HCT116 (cell line): ENCODE results near the gene MTURN. TPM values are rescaled to one million over a fixed set of nuclear protein-coding genes. Genes with fewer than 3 reads are reported as not detected.

Experiments
- ATAC-seq: fragments of 200-7000 bp; cut with Tn5 transposase; 2 replicates; pipeline ENCODE4 v1.9.1; 2020; ENCODE audit warnings: mild to moderate bottlenecking, moderate library complexity
- BruUV-seq: library from RNA; stranded (reverse); fragments of 400-500 nt; replicated peaks from 2 replicates; lab custom pipeline; 2021; lab: Mats Ljungman, UMichigan
- CTCF ChIA-PET: fragments of 300-600 bp; sonication (Branson Sonifier 250); formaldehyde crosslinking; loops from one replicate; lab custom pipeline; 2021; ENCODE audit warnings: antibody characterized with exemption; lab: Charles Lee
- POLR2A ChIA-PET: fragments of 300-600, 350-600 bp; sonication (Branson Sonifier 250); formaldehyde crosslinking; loops from one replicate; lab custom pipeline; 2021; ENCODE audit warnings: antibody characterized with exemption; lab: Charles Lee
- RAD21 ChIA-PET, 2 experiments: fragments of 300-600 bp; sonication (Branson Sonifier 250); formaldehyde crosslinking; loops; one replicate each; lab custom pipeline; 2023; ENCODE audit warnings: low total read pairs in 2 of 2; ENCODE audit not compliant: uncharacterized antibody in 2 of 2, unreplicated experiment in 2 of 2, low non-redundant PET in 1 of 2; lab: Charles Lee
- DNase-seq: peaks from one replicate; pipeline ENCODE4 v3.0.0-alpha.2; 2010; ENCODE audit warnings: low read depth, low spot score
- H2AFZ ChIP-seq: fragments of 200-600 bp; shearing (Covaris generic), sonication (generic); 2 replicates; pipeline ENCODE4 v1.6.1; 2017; ENCODE audit warnings: low read depth, mixed run types, mixed read lengths, antibody characterized with exemption, low read length; ENCODE audit not compliant: poor library complexity, severe bottlenecking
- H3K27ac ChIP-seq: 2 replicates; pipeline ENCODE4 v1.5.1; 2012; ENCODE audit warnings: low read depth, low read length
- H3K27me3 ChIP-seq: fragments of 200-600 bp; sonication (generic); 2 replicates; pipeline ENCODE4 v1.6.1; 2016; ENCODE audit warnings: mixed run types, low read length, mixed read lengths; ENCODE audit not compliant: insufficient read depth
- H3K36me3 ChIP-seq, 2 experiments: fragments of 200-500 bp in 1 of 2; fragments of 200-600 bp in 1 of 2; sonication (Bioruptor generic) in 1 of 2; sonication (generic) in 1 of 2; 2 replicates each; pipeline versions ENCODE4 v1.5.1 to v1.6.1; 2014 to 2016; ENCODE audit warnings: low read length in 2 of 2, inconsistent platforms in 1 of 2, mixed read lengths in 1 of 2, mixed run types in 1 of 2; ENCODE audit not compliant: insufficient read depth in 2 of 2, control insufficient read depth in 1 of 2
- H3K4me1 ChIP-seq, 2 experiments: fragments of 200-600 bp in 1 of 2; sonication (generic) in 1 of 2; 2 replicates each; pipeline versions ENCODE4 v1.5.1 to v1.6.1; 2012 to 2017; ENCODE audit warnings: low read length in 2 of 2, inconsistent platforms in 1 of 2, mild to moderate bottlenecking in 1 of 2, mixed read lengths in 1 of 2, mixed run types in 1 of 2, moderate library complexity in 1 of 2; ENCODE audit not compliant: insufficient read depth in 2 of 2, control insufficient read depth in 1 of 2
- H3K4me2 ChIP-seq: fragments of 200-600 bp; sonication (generic); 2 replicates; pipeline ENCODE4 v1.6.1; 2017; ENCODE audit warnings: mixed run types, low read length, mixed read lengths
- H3K4me3 ChIP-seq, 2 experiments: fragments of 200-600 bp in 1 of 2; sonication (generic) in 1 of 2; replicated peaks in 1 of 2; 2 replicates each; pipeline ENCODE4 v1.5.1; 2011 to 2016; ENCODE audit warnings: low read length in 2 of 2, control low read depth in 1 of 2, low read depth in 1 of 2, mild to moderate bottlenecking in 1 of 2, mixed read lengths in 1 of 2, mixed run types in 1 of 2
- H3K79me2 ChIP-seq: fragments of 200-600 bp; sonication (generic); 2 replicates; pipeline ENCODE4 v1.6.1; 2017; ENCODE audit warnings: mild to moderate bottlenecking, mixed run types, low read length, moderate library complexity, mixed read lengths; ENCODE audit not compliant: insufficient read depth
- H3K9ac ChIP-seq: fragments of 200-600 bp; sonication (generic); 2 replicates; pipeline ENCODE4 v1.6.1; 2016; ENCODE audit warnings: low read length, mixed read lengths
- H3K9me2 ChIP-seq: fragments of 200-600 bp; sonication (generic), shearing (Covaris generic); 2 replicates; pipeline ENCODE4 v1.6.1; 2017; ENCODE audit warnings: mixed run types, mild to moderate bottlenecking, moderate library complexity; ENCODE audit not compliant: insufficient read depth
- H3K9me3 ChIP-seq, 2 experiments: fragments of 200-500 bp in 1 of 2; fragments of 200-600 bp in 1 of 2; sonication (Bioruptor generic) in 1 of 2; sonication (generic) in 1 of 2; 2 replicates each; pipeline ENCODE4 v1.6.1; 2014 to 2017; ENCODE audit warnings: low read length in 2 of 2, mixed read lengths in 2 of 2, inconsistent platforms in 1 of 2, low read depth in 1 of 2, mild to moderate bottlenecking in 1 of 2, mixed run types in 1 of 2, moderate library complexity in 1 of 2; ENCODE audit not compliant: control insufficient read depth in 1 of 2, insufficient read depth in 1 of 2
- H4K20me1 ChIP-seq: fragments of 200-600 bp; sonication (generic), shearing (Covaris generic); 2 replicates; pipeline ENCODE4 v1.6.1; 2017; ENCODE audit warnings: mixed run types, mild to moderate bottlenecking, moderate library complexity; ENCODE audit not compliant: insufficient read depth
- EZH2 ChIP-seq: fragments of 200-600 bp; sonication (generic); IDR thresholded peaks from 2 replicates; pipeline ENCODE4 v1.6.1; 2017; ENCODE audit warnings: antibody characterized with exemption, mixed run types
- JUND ChIP-seq: IDR thresholded peaks from 2 replicates; pipeline ENCODE4 v1.6.1; 2012
- POLR2A ChIP-seq: IDR thresholded peaks from 2 replicates; pipeline ENCODE4 v1.7.0; 2011; ENCODE audit warnings: borderline replicate concordance; ENCODE audit not compliant: insufficient read depth, insufficient read length; ENCODE audit errors: extremely low read depth
- POLR2AphosphoS5 ChIP-seq: IDR thresholded peaks from 2 replicates; pipeline ENCODE4 v1.6.1; 2011; ENCODE audit warnings: mild to moderate bottlenecking, low read depth, low read length, moderate library complexity
- SP1 ChIP-seq: IDR thresholded peaks from 2 replicates; pipeline ENCODE4 v1.6.1; 2012; ENCODE audit warnings: low read depth
- SRF ChIP-seq: IDR thresholded peaks from 2 replicates; pipeline ENCODE4 v1.6.1; 2012; ENCODE audit warnings: low read depth
- TCF7L2 ChIP-seq: IDR thresholded peaks from 2 replicates; pipeline ENCODE4 v1.7.0; 2011; ENCODE audit warnings: borderline replicate concordance, inconsistent platforms; ENCODE audit not compliant: insufficient read depth, insufficient read length; ENCODE audit errors: extremely low read depth
- YY1 ChIP-seq: IDR thresholded peaks from 2 replicates; pipeline ENCODE4 v1.6.1; 2011; ENCODE audit warnings: low read length, low read depth, moderate library complexity, mild to moderate bottlenecking; ENCODE audit not compliant: insufficient replicate concordance; ENCODE audit errors: extremely low read depth
- ZFX ChIP-seq: fragments of 450-650 bp; IDR thresholded peaks from 2 replicates; pipeline ENCODE4 v1.6.1; 2017
- ZNF274 ChIP-seq: fragments of 200-500 bp; sonication (Bioruptor generic); IDR thresholded peaks from 2 replicates; pipeline ENCODE4 v1.6.1; 2014; ENCODE audit warnings: mild to moderate bottlenecking, low read depth, low read length, inconsistent platforms
- intact Hi-C: fragments of 100-400 bp; cut with micrococcal nuclease; formaldehyde crosslinking; loops from 2 replicates; pipeline ENCODE4 v1.10.0; 2022
- total RNA-seq: library from RNA; stranded (reverse); gene quantifications from one replicate; pipeline ENCODE4 v1.2.1, GENCODE V29; 2021; ENCODE audit not compliant: unreplicated experiment
- TF ChIP-seq, protein P1 (sequence below): IDR thresholded peaks from 2 replicates; pipeline ENCODE4 v1.6.1; 2011; ENCODE audit warnings: mild to moderate bottlenecking, low read length, moderate library complexity; ENCODE audit not compliant: insufficient replicate concordance; ENCODE audit errors: extremely low read depth

The MTURN gene
- total RNA-seq, 1 experiment from 2014 or later: 7.5 TPM

- H4K20me1 ChIP-seq: no peaks in the 10 kb centered on the region
- H3K4me1 ChIP-seq: no peaks in the 10 kb centered on the region
- no peaks in the 10 kb centered on the region for H3K36me3 ChIP-seq
- no peak overlapping the region for H3K4me2 ChIP-seq
- ATAC-seq (no peak), DNase-seq (no peak)
- H3K4me3 ChIP-seq: no peak overlapping the region
- intact Hi-C loops: no loop called here
- H3K27ac ChIP-seq: no peak overlapping the region
- TF ChIP-seq POLR2AphosphoS5 (no peak), POLR2A (no peak), ZNF274 (no peak), JUND (no peak), EZH2 (no peak), YY1 (no peak), SP1 (no peak), SRF (no peak), ZFX (no peak), TCF7L2 (no peak)
- TF ChIP-seq, protein P1, sequence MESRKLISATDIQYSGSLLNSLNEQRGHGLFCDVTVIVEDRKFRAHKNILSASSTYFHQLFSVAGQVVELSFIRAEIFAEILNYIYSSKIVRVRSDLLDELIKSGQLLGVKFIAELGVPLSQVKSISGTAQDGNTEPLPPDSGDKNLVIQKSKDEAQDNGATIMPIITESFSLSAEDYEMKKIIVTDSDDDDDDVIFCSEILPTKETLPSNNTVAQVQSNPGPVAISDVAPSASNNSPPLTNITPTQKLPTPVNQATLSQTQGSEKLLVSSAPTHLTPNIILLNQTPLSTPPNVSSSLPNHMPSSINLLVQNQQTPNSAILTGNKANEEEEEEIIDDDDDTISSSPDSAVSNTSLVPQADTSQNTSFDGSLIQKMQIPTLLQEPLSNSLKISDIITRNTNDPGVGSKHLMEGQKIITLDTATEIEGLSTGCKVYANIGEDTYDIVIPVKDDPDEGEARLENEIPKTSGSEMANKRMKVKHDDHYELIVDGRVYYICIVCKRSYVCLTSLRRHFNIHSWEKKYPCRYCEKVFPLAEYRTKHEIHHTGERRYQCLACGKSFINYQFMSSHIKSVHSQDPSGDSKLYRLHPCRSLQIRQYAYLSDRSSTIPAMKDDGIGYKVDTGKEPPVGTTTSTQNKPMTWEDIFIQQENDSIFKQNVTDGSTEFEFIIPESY: no peak
- ChIA-PET POLR2A (no interaction called here), RAD21 (no interaction called here), CTCF (no interaction called here)
- H3K27me3 ChIP-seq: no peaks in the 10 kb centered on the region
- H3K9me3 ChIP-seq: no peaks in the 10 kb centered on the region
- no peaks in the 10 kb centered on the region for H3K79me2 ChIP-seq
- no TSS peak for BruUV-seq
- H3K9ac ChIP-seq: no peak overlapping the region
- no peak overlapping the region for H2AFZ ChIP-seq
- H3K9me2 ChIP-seq: no peaks in the 10 kb centered on the region
Observed at GRCh38 chr7:30178748-30179436, 44.1 kb downstream of the MTURN start.
